ENCODE measurements around the gene CEP57L1.
"Not testable (repeated sequence)": the region's sequence is repeated elsewhere in the genome, so short reads cannot be mapped to it uniquely, and the experiment has no call there.

Gene CEP57L1

GRCh38 chr6:109073344-109074132, 21.8 kb upstream of the CEP57L1 start:
- peak; percentile 51 for DNase-seq (ENCODE audit: low spot score)

- DNase-seq (ENCODE audit: low spot score): no peak
Observed at GRCh38 chr6:109074133-109074415, 21.2 kb upstream of the CEP57L1 start.

GRCh38 chr6:109075934-109076333, 19.4 kb upstream of the CEP57L1 start:
- DNase-seq (ENCODE audit: low spot score): no peak

GRCh38 chr6:109076377-109076776, 18.9 kb upstream of the CEP57L1 start:
- no peak for DNase-seq (ENCODE audit: low spot score)

GRCh38 chr6:109079981-109080380, 15.3 kb upstream of the CEP57L1 start:
- DNase-seq (ENCODE audit: low spot score): no peak

GRCh38 chr6:109081026-109081425, 14.3 kb upstream of the CEP57L1 start:
- no peak for DNase-seq (ENCODE audit: low spot score)

GRCh38 chr6:109081516-109082187, 13.7 kb upstream of the CEP57L1 start:
- DNase-seq (ENCODE audit: low spot score): no peak

- peak; percentile 14 for DNase-seq (ENCODE audit: low spot score)
Observed at GRCh38 chr6:109082188-109082577, 13.1 kb upstream of the CEP57L1 start.

- no peak for DNase-seq (ENCODE audit: low spot score)
Observed at GRCh38 chr6:109083657-109084056, 11.7 kb upstream of the CEP57L1 start.

GRCh38 chr6:109084146-109084545, 11.2 kb upstream of the CEP57L1 start:
- not testable (repeated sequence) for DNase-seq (ENCODE audit: low spot score)

- no peak for DNase-seq (ENCODE audit: low spot score)
Observed at GRCh38 chr6:109087661-109088264, 7.5 kb upstream of the CEP57L1 start.

- no peak for DNase-seq (ENCODE audit: low spot score)
Observed at GRCh38 chr6:109088995-109089394, 6.3 kb upstream of the CEP57L1 start.

GRCh38 chr6:109091314-109092024, 3.8 kb upstream of the CEP57L1 start:
- no peak for DNase-seq (ENCODE audit: low spot score)

- no peak for DNase-seq (ENCODE audit: low spot score)
Observed at GRCh38 chr6:109092074-109092473, 3.2 kb upstream of the CEP57L1 start.

GRCh38 chr6:109093732-109094415, 1.4 kb upstream of the CEP57L1 start:
- no peak for DNase-seq (ENCODE audit: low spot score)

- peak; percentile 94 for DNase-seq (ENCODE audit: low spot score)
Observed at GRCh38 chr6:109094416-109095035, 781 bp upstream of the CEP57L1 start, which contains the start of gene SESN1. SESN1 (minus strand) TSS chr6:109094846; CDS start chr6:109094073, 773 bp downstream.

- no peak for DNase-seq (ENCODE audit: low spot score)
Observed at GRCh38 chr6:109095835-109096084, 453 bp downstream of the CEP57L1 start.

- no peak for DNase-seq (ENCODE audit: low spot score)
Observed at GRCh38 chr6:109096208-109096607, 901 bp downstream of the CEP57L1 start.

GRCh38 chr6:109097661-109098060, 2.4 kb downstream of the CEP57L1 start:
- DNase-seq (ENCODE audit: low spot score): no peak

GRCh38 chr6:109102762-109103161, 7.5 kb downstream of the CEP57L1 start:
- DNase-seq (ENCODE audit: low spot score): no peak

- DNase-seq (ENCODE audit: low spot score): no peak
Observed at GRCh38 chr6:109103942-109104341, 8.6 kb downstream of the CEP57L1 start.

- no peak for DNase-seq (ENCODE audit: low spot score)
Observed at GRCh38 chr6:109104512-109104911, 9.2 kb downstream of the CEP57L1 start.
